ENCODE results near the gene RAB5A. TPM values are rescaled to one million over a fixed set of nuclear protein-coding genes. Genes with fewer than 3 reads are reported as not detected.

Gene RAB5A
- total and polyA plus RNA-seq, 2 experiments from 2014 or later, result 110 to 128 TPM

- Mint-ChIP-seq H3K27ac (no peak overlapping the region), H3K27me3 (ENCODE audit: insufficient read depth, low read depth, poor library complexity) (peaks cover 1% of the 10 kb centered on the region), H3K4me1 (peaks cover 7% of the 10 kb centered on the region), H3K36me3 (ENCODE audit: low read depth) (no peaks in the 10 kb centered on the region), H3K9me3 (no peaks in the 10 kb centered on the region; the same call in 2 of the 3 replicates), H3K4me3 (no peak overlapping the region)
- Histone ChIP-seq H3K27ac (ENCODE audit: low read depth) (no peak overlapping the region), H3K36me3 (ENCODE audit: insufficient read depth) (no peaks in the 10 kb centered on the region), H2AFZ (no peak overlapping the region), H4K20me1 (replicated peaks; ENCODE audit: insufficient read depth) (no peaks in the 10 kb centered on the region), H3F3A (replicated peaks; ENCODE audit: low read depth) (no peaks in the 10 kb centered on the region), H3K4me2 (no peak overlapping the region), H3K27me3 (ENCODE audit: insufficient read depth) (no peaks in the 10 kb centered on the region), H3K9me2 (ENCODE audit: insufficient read depth) (no peaks in the 10 kb centered on the region), H3K4me3 (no peak overlapping the region), H3K79me2 (replicated peaks; ENCODE audit: insufficient read depth) (no peaks in the 10 kb centered on the region), H3K4me1 (ENCODE audit: insufficient read depth) (peaks cover 6% of the 10 kb centered on the region; the same call in 1 of the 2 replicates)
- DNase-seq (ENCODE audit: low spot score), result no peak
- TF ChIP-seq CTCF (conservative IDR thresholded peaks at IDR 0.05; ENCODE audit: low read depth in 2 of 2), result no peak
- TF ChIP-seq STAT1 (IDR thresholded peaks at IDR 0.05; ENCODE audit: unreplicated experiment), result no peak
- no peak for TF ChIP-seq ETS1 (IDR thresholded peaks at IDR 0.05)
- TF ChIP-seq JUNB (IDR thresholded peaks at IDR 0.05; ENCODE audit: unreplicated experiment), result no peak
- no peak for TF ChIP-seq ZNF114 (CRISPR knock-in tag; IDR thresholded peaks at IDR 0.05)
- no peak for TF ChIP-seq POLR2AphosphoS5 (IDR thresholded peaks at IDR 0.05; ENCODE audit: low read depth)
- TF ChIP-seq ZNF331 (CRISPR knock-in tag; IDR thresholded peaks at IDR 0.05; ENCODE audit: low read depth), result no peak
- no peak for ATAC-seq
These were observed 29.7 kb upstream of the RAB5A start for GRCh38 chr3:19917167-19917566.

GRCh38 chr3:19920401-19921080, 26.4 kb upstream of the RAB5A start:
- H3K27ac Mint-ChIP-seq, result 0 out of 2 replicates have a peak overlapping the region, but pooled peaks have one; percentile 3
- H3K9me3 Mint-ChIP-seq, result no peaks in the 10 kb centered on the region
- Histone ChIP-seq H3F3A (replicated peaks; ENCODE audit: low read depth) (no peaks in the 10 kb centered on the region), H3K27me3 (ENCODE audit: insufficient read depth) (no peaks in the 10 kb centered on the region), H3K4me1 (ENCODE audit: insufficient read depth) (peaks cover 6% of the 10 kb centered on the region; the same call in 1 of the 2 replicates), H3K79me2 (replicated peaks; ENCODE audit: insufficient read depth) (no peaks in the 10 kb centered on the region), H3K4me2 (no peak overlapping the region), H3K4me3 (no peak overlapping the region), H2AFZ (no peak overlapping the region), H3K36me3 (ENCODE audit: insufficient read depth) (no peaks in the 10 kb centered on the region), H3K9me2 (ENCODE audit: insufficient read depth) (no peaks in the 10 kb centered on the region), H4K20me1 (replicated peaks; ENCODE audit: insufficient read depth) (no peaks in the 10 kb centered on the region), H3K27ac (ENCODE audit: low read depth) (no peak overlapping the region)
- no peaks in the 10 kb centered on the region for H3K36me3 Mint-ChIP-seq (ENCODE audit: low read depth)
- DNase-seq (ENCODE audit: low spot score) (no peak), ATAC-seq (no peak)
- H3K27me3 Mint-ChIP-seq (ENCODE audit: insufficient read depth, low read depth, poor library complexity), result no peaks in the 10 kb centered on the region
- H3K4me3 Mint-ChIP-seq, result no peak overlapping the region
- TF ChIP-seq EZH2phosphoT487 (IDR thresholded peaks at IDR 0.05; ENCODE audit: unreplicated experiment) (no peak), POLR2AphosphoS5 (IDR thresholded peaks at IDR 0.05; ENCODE audit: low read depth) (no peak), STAT1 (IDR thresholded peaks at IDR 0.05; ENCODE audit: unreplicated experiment) (no peak)
- peaks cover 7% of the 10 kb centered on the region for H3K4me1 Mint-ChIP-seq

All from GM23338 (cell line).